ENCODE data around the gene PHF2.
"Not testable (repeated sequence)": the region's sequence is repeated elsewhere in the genome, so short reads cannot be mapped to it uniquely, and the experiment has no call there.

Gene PHF2

GRCh38 chr9:93665637-93666438, 89.5 kb downstream of the PHF2 start:
- DNase-seq (ENCODE audit: low spot score in 2 of 2): no peak
- Mint-ChIP-seq H3K36me3 (peaks cover 7% of the 10 kb centered on the region), H3K9me3 (peaks cover 3% of the 10 kb centered on the region), H3K4me1 (peaks cover 3% of the 10 kb centered on the region), H3K27me3 (no peaks in the 10 kb centered on the region), H3K27ac (no peak overlapping the region), H3K4me3 (no peak overlapping the region)
- no peak for ATAC-seq (ENCODE audit: low read depth)

GRCh38 chr9:93666439-93666784, 90.0 kb downstream of the PHF2 start:
- H3K9me3 Mint-ChIP-seq; H3K4me1 Mint-ChIP-seq; H3K36me3 Mint-ChIP-seq; H3K27ac Mint-ChIP-seq; H3K27me3 Mint-ChIP-seq; ATAC-seq (ENCODE audit: low read depth); H3K4me3 Mint-ChIP-seq; DNase-seq (ENCODE audit: low spot score in 2 of 2): not testable (repeated sequence)

- DNase-seq (ENCODE audit: low spot score in 2 of 2) (no peak), ATAC-seq (ENCODE audit: low read depth) (no peak)
- peaks cover 6% of the 10 kb centered on the region for H3K9me3 Mint-ChIP-seq
- no peaks in the 10 kb centered on the region for H3K27me3 Mint-ChIP-seq
- no peak overlapping the region for H3K27ac Mint-ChIP-seq
- H3K4me3 Mint-ChIP-seq: no peak overlapping the region
- peaks cover 9% of the 10 kb centered on the region for H3K36me3 Mint-ChIP-seq
- H3K4me1 Mint-ChIP-seq: peaks cover 6% of the 10 kb centered on the region
Observed at GRCh38 chr9:93667006-93667405, 90.6 kb downstream of the PHF2 start.

DNA sequence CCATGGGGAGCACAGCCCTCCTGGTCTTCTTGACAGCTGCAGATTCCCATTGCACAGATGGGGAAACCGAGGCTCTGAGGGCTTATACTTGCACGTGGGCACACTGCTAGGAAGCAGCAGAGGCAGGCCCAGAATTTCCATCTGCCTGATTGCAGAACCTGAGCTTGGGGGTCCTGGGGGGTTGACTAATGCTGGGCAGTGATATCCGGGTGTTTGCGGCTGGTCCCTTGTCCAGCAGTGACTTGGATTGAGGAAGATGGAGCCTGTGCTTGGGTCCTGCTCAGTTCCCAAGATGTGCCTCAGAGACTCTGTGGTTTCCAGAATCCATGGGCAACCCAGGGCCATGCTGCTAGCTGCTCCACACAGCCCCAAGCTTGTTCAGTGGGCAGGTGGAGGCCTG, 91.2 kb downstream of the PHF2 start:
- peaks cover 8% of the 10 kb centered on the region for H3K4me1 Mint-ChIP-seq
- H3K27ac Mint-ChIP-seq: no peak overlapping the region
- H3K4me3 Mint-ChIP-seq: no peak overlapping the region
- peaks cover 15% of the 10 kb centered on the region for H3K36me3 Mint-ChIP-seq
- peaks cover 6% of the 10 kb centered on the region for H3K9me3 Mint-ChIP-seq
- H3K27me3 Mint-ChIP-seq: no peaks in the 10 kb centered on the region
- DNase-seq (ENCODE audit: low spot score in 2 of 2): no peak
- no peak for ATAC-seq (ENCODE audit: low read depth)

GRCh38 chr9:93668261-93668871, 92.0 kb downstream of the PHF2 start:
- H3K27me3 Mint-ChIP-seq: no peaks in the 10 kb centered on the region
- DNase-seq (ENCODE audit: low spot score in 2 of 2) (no peak), ATAC-seq (ENCODE audit: low read depth) (no peak)
- peaks cover 9% of the 10 kb centered on the region for H3K4me1 Mint-ChIP-seq
- no peak overlapping the region for H3K4me3 Mint-ChIP-seq
- peaks cover 6% of the 10 kb centered on the region for H3K9me3 Mint-ChIP-seq
- H3K27ac Mint-ChIP-seq: no peak overlapping the region
- H3K36me3 Mint-ChIP-seq: peaks cover 21% of the 10 kb centered on the region

GRCh38 chr9:93669116-93669957, 93.0 kb downstream of the PHF2 start:
- no peak for ATAC-seq (ENCODE audit: low read depth)
- Mint-ChIP-seq H3K27ac (no peak overlapping the region), H3K4me1 (peaks cover 9% of the 10 kb centered on the region), H3K36me3 (peaks cover 24% of the 10 kb centered on the region), H3K9me3 (peaks cover 6% of the 10 kb centered on the region), H3K27me3 (no peaks in the 10 kb centered on the region), H3K4me3 (no peak overlapping the region)
- DNase-seq (ENCODE audit: low spot score in 2 of 2): no peak

- Mint-ChIP-seq H3K9me3 (peaks cover 6% of the 10 kb centered on the region), H3K4me1 (peaks cover 9% of the 10 kb centered on the region), H3K36me3 (peaks cover 25% of the 10 kb centered on the region), H3K27ac (no peak overlapping the region), H3K4me3 (no peak overlapping the region), H3K27me3 (no peaks in the 10 kb centered on the region)
- DNase-seq (ENCODE audit: low spot score in 2 of 2): no peak
- ATAC-seq (ENCODE audit: low read depth): no peak
Observed at GRCh38 chr9:93669958-93670207, 93.5 kb downstream of the PHF2 start.

DNA sequence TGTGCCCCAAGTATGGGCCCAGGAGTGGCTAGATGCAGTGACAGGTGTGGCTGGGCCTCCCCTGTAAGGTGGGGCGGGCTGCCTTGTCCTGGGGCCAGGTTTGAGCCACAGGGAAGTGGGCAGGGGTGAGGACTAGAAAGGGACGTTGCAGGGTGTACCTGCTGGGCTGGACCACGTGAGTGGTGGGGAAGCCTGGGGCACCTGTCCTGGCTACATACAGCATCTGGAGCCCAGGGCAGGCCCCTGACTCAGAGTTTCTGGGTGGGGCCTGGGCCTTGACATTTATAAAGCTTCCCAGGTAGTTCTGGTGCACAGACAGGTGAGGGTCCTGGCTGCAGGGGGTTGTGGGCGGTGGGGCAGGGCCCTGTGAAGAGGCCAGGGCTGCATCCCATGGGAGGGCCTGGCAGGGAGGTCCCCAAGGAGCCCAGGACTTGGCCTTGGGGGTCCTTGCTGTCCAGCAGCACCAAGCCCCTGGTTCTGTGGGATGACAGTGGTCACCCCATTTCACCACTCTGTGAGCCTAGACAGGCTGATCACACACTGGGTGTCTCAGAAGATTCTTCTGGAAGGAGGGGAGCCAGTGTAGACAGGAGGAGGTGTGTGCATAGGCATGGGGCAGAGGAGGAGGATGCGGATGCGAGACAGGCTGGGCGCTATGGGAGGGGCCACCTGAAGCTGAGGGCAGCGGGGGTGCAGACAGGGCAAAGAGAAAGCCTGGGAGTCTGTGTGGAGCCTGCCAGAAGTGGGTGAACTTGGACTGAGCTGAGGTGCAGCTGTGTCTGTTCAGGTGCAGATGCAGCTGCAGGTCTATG, 94.0 kb downstream of the PHF2 start:
- peaks cover 6% of the 10 kb centered on the region for H3K9me3 Mint-ChIP-seq
- no peak for ATAC-seq (ENCODE audit: low read depth)
- peak overlapping the region; percentile 29 for H3K27ac Mint-ChIP-seq
- no peaks in the 10 kb centered on the region for H3K27me3 Mint-ChIP-seq
- no peak for DNase-seq (ENCODE audit: low spot score in 2 of 2)
- no peak overlapping the region for H3K4me3 Mint-ChIP-seq
- H3K4me1 Mint-ChIP-seq: peaks cover 9% of the 10 kb centered on the region
- H3K36me3 Mint-ChIP-seq: peaks cover 25% of the 10 kb centered on the region

DNA sequence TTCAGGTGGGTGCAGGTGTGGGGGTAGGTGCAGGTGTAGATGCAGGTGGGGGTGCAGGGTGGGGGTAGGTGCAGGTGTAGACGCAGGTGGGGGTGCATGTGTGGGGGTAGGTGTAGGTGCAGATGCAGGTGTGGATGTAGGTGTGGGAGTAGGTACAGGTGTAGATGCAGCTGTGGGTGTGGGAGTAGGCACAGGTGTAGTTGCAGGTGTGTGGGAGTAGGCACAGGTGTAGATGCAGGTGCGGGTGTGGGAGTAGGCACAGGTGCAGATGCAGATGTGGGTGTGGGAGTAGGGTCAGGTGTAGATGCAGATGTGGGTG, 94.6 kb downstream of the PHF2 start:
- H3K36me3 Mint-ChIP-seq: peaks cover 25% of the 10 kb centered on the region
- H3K27me3 Mint-ChIP-seq: no peaks in the 10 kb centered on the region
- peaks cover 9% of the 10 kb centered on the region for H3K4me1 Mint-ChIP-seq
- ATAC-seq (ENCODE audit: low read depth) (no peak), DNase-seq (ENCODE audit: low spot score in 2 of 2) (no peak)
- peaks cover 6% of the 10 kb centered on the region for H3K9me3 Mint-ChIP-seq
- peak overlapping the region; percentile 29 for H3K27ac Mint-ChIP-seq
- no peak overlapping the region for H3K4me3 Mint-ChIP-seq

GRCh38 chr9:93672330-93673020, 96.1 kb downstream of the PHF2 start:
- H3K9me3 Mint-ChIP-seq; H3K4me1 Mint-ChIP-seq; H3K27ac Mint-ChIP-seq; DNase-seq (ENCODE audit: low spot score in 2 of 2); H3K27me3 Mint-ChIP-seq; ATAC-seq (ENCODE audit: low read depth); H3K4me3 Mint-ChIP-seq: not testable (repeated sequence)
- peaks cover 31% of the 10 kb centered on the region for H3K36me3 Mint-ChIP-seq

- no peak overlapping the region for H3K27ac Mint-ChIP-seq
- DNase-seq (ENCODE audit: low spot score in 2 of 2) (no peak), ATAC-seq (ENCODE audit: low read depth) (no peak)
- no peaks in the 10 kb centered on the region for H3K27me3 Mint-ChIP-seq
- peaks cover 36% of the 10 kb centered on the region for H3K36me3 Mint-ChIP-seq
- peaks cover 6% of the 10 kb centered on the region for H3K9me3 Mint-ChIP-seq
- no peak overlapping the region for H3K4me3 Mint-ChIP-seq
- H3K4me1 Mint-ChIP-seq: peaks cover 9% of the 10 kb centered on the region
Observed at GRCh38 chr9:93673021-93673838, 96.8 kb downstream of the PHF2 start.

GRCh38 chr9:93673839-93674334, 97.5 kb downstream of the PHF2 start:
- Mint-ChIP-seq H3K36me3 (peaks cover 36% of the 10 kb centered on the region), H3K9me3 (peaks cover 6% of the 10 kb centered on the region), H3K27ac (no peak overlapping the region), H3K27me3 (no peaks in the 10 kb centered on the region), H3K4me3 (no peak overlapping the region), H3K4me1 (peaks cover 9% of the 10 kb centered on the region)
- ATAC-seq (ENCODE audit: low read depth): no peak
- no peak for DNase-seq (ENCODE audit: low spot score in 2 of 2)
